Duodenal mucosa (tissue), 2 donors: ENCODE data around the gene SSH3.
A peak's percentile ranks its signal among the peaks of the same experiment; 100 is the strongest.

ENCODE experiments used
- H3K27ac ChIP-seq: one replicate; pipeline ENCODE4 v1.7.0; 2013; ENCODE audit warnings: low read depth, low read length
- H3K27me3 ChIP-seq, 2 donors: one replicate each; pipeline ENCODE4 v1.7.0; 2013; ENCODE audit warnings: low read length in 2 of 2, control low read depth in 1 of 2; ENCODE audit not compliant: insufficient read depth in 2 of 2, control insufficient read depth in 1 of 2
- H3K36me3 ChIP-seq, 2 donors: one replicate each; pipeline ENCODE4 v1.7.0; 2013; ENCODE audit warnings: low read length in 2 of 2, control low read depth in 1 of 2; ENCODE audit not compliant: insufficient read depth in 2 of 2, control insufficient read depth in 1 of 2
- H3K4me1 ChIP-seq, 2 donors: one replicate each; pipeline ENCODE4 v1.7.0; 2013; ENCODE audit warnings: low read length in 2 of 2, control low read depth in 1 of 2; ENCODE audit not compliant: insufficient read depth in 2 of 2, control insufficient read depth in 1 of 2
- H3K4me3 ChIP-seq, 2 donors: one replicate each; pipeline ENCODE4 v1.7.0; 2013; ENCODE audit warnings: low read length in 2 of 2, low read depth in 1 of 2
- H3K9ac ChIP-seq, 2 donors: one replicate each; pipeline ENCODE4 v1.7.0; 2013; ENCODE audit warnings: low read length in 2 of 2, low read depth in 1 of 2
- H3K9me3 ChIP-seq, 2 donors: one replicate each; pipeline ENCODE4 v1.7.0; 2013; ENCODE audit warnings: low read length in 2 of 2, control low read depth in 1 of 2; ENCODE audit not compliant: control insufficient read depth in 1 of 2

Gene SSH3

DNA sequence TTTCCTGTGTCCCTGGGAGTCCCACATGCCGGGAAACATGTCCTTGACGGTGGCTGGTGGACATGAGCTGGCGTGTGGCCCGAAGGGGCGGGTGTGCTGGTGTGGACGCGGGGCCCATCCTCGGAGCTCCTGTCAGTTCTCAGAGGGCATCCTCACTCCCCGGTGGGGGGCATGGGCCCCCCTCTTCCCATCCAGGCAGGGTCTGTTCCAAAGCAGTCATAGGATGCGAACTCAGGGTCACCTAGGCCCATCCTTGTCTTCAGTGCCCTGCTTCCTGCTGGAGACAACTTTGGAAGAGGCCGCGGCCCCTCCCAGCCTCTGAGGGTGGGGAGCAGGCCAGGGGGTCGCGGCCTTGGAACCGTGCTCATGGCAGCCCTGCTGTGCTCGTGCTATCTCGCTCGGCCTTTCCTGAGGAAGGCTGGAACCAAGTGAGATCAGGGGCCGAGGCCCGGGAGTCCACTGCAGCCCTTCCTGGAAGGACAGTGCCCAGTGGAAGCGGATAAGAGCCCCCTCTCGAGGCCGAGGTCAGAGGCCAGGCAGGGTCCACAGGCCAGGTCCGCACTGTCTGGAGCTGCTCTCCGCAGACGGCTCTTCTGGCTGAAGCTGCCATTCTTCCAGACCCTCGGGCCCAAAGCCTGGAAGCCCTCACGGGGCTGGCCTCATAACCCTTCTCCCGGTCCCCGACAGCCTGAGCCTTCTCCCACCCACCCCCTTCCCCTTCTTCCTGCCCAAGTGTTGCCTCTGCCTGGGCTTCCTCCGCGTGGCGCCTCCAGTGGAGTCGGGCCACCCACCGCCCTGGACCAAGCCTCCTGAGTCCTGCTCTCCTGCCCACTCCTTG is 28.3 kb upstream of the SSH3 start:
- H3K9ac ChIP-seq = no peak overlapping the region
- H3K4me1 ChIP-seq = peaks cover 73 to 94% of the 10 kb centered on the region in 2 donors
- H3K36me3 ChIP-seq = peaks cover 18 to 50% of the 10 kb centered on the region in 2 donors
- H3K9me3 ChIP-seq = no peaks in the 10 kb centered on the region
- no peak overlapping the region for H3K4me3 ChIP-seq
- no peak overlapping the region for H3K27ac ChIP-seq
- H3K27me3 ChIP-seq = no peaks in the 10 kb centered on the region

- H3K27ac ChIP-seq = peak overlapping the region; percentile 43
- H3K27me3 ChIP-seq = no peaks in the 10 kb centered on the region
- H3K4me1 ChIP-seq = peaks cover 65 to 86% of the 10 kb centered on the region in 2 donors
- H3K9me3 ChIP-seq = no peaks in the 10 kb centered on the region
- no peak overlapping the region for H3K9ac ChIP-seq
- no peak overlapping the region for H3K4me3 ChIP-seq
- H3K36me3 ChIP-seq = peaks cover 26 to 56% of the 10 kb centered on the region in 2 donors
These were observed 27.5 kb upstream of the SSH3 start for GRCh38 chr11:67275606-67276409.

DNA sequence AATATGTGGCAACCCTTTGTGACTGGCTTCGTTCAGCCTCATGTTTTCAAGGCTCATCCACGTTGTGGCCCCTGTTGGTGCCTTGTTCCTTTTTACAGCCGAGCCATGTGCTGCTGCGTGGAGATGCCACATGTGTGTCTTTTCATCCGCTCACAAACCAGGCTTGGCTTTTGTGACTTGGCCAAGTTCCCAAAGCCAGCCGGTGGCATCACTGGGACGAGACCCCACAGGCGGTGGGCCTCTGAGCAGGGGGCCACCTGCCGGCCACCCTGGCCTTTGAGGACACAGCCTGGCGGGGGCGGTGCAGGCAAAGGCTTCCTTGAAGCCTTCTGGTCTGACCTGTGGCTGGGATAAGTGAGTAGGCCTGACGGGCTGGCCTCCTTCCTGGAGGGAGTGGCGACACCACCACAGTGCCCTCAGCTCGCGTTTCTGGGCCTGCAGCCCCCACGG is 26.5 kb upstream of the SSH3 start:
- Histone ChIP-seq H3K36me3 (peaks cover 33 to 57% of the 10 kb centered on the region in 2 donors), H3K4me1 (peaks cover 55 to 76% of the 10 kb centered on the region in 2 donors), H3K9me3 (no peaks in the 10 kb centered on the region), H3K9ac (peak overlapping the region; percentile 44 to 59), H3K27me3 (no peaks in the 10 kb centered on the region), H3K4me3 (peak overlapping the region; percentile 63 to 64), H3K27ac (peak overlapping the region; percentile 87)

GRCh38 chr11:67277231-67277961 is 25.9 kb upstream of the SSH3 start:
- peak overlapping the region; percentile 87 for H3K27ac ChIP-seq
- peaks cover 34 to 57% of the 10 kb centered on the region in 2 donors for H3K36me3 ChIP-seq
- peak overlapping the region; percentile 63 to 64 for H3K4me3 ChIP-seq
- no peaks in the 10 kb centered on the region for H3K27me3 ChIP-seq
- peaks cover 49 to 70% of the 10 kb centered on the region in 2 donors for H3K4me1 ChIP-seq
- no peaks in the 10 kb centered on the region for H3K9me3 ChIP-seq
- H3K9ac ChIP-seq = peak overlapping the region; percentile 44 to 59

DNA sequence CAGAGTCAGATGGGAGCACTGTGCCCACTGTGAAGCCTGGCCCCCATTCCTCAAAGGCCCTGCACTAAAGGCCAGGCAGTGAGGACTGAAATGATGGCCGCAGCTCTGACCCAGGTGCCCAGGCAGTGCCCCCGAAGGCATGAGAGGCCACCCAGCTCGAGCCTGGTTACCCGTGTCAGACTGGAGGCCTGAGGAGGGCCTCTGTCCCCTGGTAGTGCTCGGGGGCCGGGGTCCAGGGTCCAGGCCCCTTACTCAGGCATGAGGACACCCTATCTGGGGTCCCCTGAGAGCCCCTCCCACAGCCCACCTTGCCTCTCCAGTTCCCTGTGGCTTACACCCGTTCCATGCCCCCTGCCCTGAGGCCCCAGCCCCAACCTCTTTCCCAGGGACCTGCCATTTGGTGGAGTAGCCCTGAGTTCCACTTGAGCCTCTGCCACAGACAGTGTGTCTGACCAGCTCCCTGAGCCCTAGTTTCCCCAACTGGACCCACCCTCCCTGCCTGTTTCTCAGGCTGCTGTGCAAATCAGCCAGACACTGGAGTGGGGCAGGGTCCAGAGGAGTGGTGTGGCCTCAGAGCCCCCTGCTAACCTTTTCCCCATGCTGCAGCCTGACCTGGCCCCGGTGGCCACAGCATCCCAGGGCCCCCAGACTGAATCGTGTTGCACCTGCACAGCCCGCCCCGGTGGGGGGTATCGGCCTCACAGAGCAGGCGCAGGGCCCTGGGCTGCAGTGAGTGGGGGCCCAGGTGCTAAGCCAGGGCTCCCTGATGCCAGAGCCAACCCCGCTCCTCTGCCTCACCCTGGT is 25.0 kb upstream of the SSH3 start:
- no peaks in the 10 kb centered on the region for H3K27me3 ChIP-seq
- H3K36me3 ChIP-seq = peaks cover 43 to 59% of the 10 kb centered on the region in 2 donors
- H3K9me3 ChIP-seq = no peaks in the 10 kb centered on the region
- peak overlapping the region; percentile 68 for H3K27ac ChIP-seq
- peaks cover 40 to 60% of the 10 kb centered on the region in 2 donors for H3K4me1 ChIP-seq
- H3K4me3 ChIP-seq = peak overlapping the region in 1 of 2 donors; percentile 64
- peak overlapping the region; percentile 44 to 59 for H3K9ac ChIP-seq

DNA sequence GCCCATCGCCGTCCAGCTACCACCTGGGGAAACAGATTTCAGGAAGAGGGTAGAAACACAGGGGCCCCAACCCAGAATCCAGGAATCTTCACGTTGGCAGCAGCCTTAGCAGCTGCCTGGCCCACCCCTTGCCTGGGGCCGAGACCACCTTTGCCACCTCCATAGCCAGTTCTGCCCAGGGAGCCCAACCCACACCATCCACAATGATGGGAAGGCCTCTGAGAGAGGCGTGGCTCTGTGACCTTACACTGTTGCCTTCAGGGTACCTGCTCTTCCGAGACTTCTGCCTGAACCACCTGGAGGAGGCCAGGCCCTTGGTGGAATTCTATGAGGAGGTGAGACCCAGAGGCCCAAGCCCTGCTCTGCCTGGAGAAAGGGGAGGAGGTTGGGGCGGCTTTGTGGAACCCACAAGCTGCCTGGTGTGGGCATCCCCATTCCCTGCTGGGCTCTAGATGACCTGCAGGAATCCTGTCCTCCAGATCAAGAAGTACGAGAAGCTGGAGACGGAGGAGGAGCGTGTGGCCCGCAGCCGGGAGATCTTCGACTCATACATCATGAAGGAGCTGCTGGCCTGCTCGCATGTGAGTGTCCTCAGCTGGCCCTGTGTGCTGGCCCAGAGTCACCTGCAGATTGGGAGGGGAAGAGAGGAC is 24.3 kb upstream of the SSH3 start:
- no peaks in the 10 kb centered on the region for H3K9me3 ChIP-seq
- H3K36me3 ChIP-seq = peaks cover 50 to 66% of the 10 kb centered on the region in 2 donors
- H3K27me3 ChIP-seq = no peaks in the 10 kb centered on the region
- H3K4me3 ChIP-seq = no peak overlapping the region
- H3K27ac ChIP-seq = peak overlapping the region; percentile 32
- peaks cover 38 to 53% of the 10 kb centered on the region in 2 donors for H3K4me1 ChIP-seq
- H3K9ac ChIP-seq = peak overlapping the region in 1 of 2 donors; percentile 44

DNA sequence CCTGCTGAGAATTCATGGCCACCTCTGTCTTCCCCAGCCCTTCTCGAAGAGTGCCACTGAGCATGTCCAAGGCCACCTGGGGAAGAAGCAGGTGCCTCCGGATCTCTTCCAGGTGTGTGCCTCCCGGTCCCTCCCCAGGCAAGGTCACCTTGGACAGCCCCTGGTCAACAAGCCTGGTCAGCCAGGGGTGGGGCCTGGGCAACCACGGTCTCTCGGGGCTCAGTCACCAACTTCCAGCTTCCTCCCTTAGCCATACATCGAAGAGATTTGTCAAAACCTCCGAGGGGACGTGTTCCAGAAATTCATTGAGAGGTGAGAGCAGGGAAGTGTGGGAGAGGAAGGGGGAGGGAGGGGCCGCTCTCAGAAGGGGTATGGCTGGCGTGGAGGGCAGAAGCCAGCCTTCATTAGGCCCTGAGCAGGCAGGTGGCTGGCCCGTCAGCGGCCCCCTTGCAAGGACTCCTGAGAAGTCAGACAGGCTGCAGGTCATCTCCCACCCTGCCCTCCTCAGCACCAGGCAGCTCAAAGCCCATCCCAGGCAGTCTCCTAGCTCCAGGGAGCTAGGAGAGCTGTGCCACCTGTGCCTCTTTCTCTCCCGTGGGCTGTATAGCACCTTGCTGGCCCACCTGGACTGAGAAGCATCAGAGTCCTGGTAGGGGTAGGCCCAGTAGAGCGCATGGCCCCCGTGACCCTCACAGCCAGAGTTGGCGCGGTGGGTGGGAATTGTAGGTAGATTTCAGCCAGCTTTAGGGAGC is 23.6 kb upstream of the SSH3 start:
- Histone ChIP-seq H3K27ac (no peak overlapping the region), H3K9ac (no peak overlapping the region), H3K36me3 (peaks cover 51 to 72% of the 10 kb centered on the region in 2 donors), H3K27me3 (no peaks in the 10 kb centered on the region), H3K9me3 (no peaks in the 10 kb centered on the region), H3K4me3 (no peak overlapping the region), H3K4me1 (peaks cover 35 to 46% of the 10 kb centered on the region in 2 donors)

- no peaks in the 10 kb centered on the region for H3K9me3 ChIP-seq
- no peak overlapping the region for H3K27ac ChIP-seq
- H3K36me3 ChIP-seq = peaks cover 53 to 77% of the 10 kb centered on the region in 2 donors
- H3K4me3 ChIP-seq = no peak overlapping the region
- no peak overlapping the region for H3K9ac ChIP-seq
- no peaks in the 10 kb centered on the region for H3K27me3 ChIP-seq
- peaks cover 32 to 43% of the 10 kb centered on the region in 2 donors for H3K4me1 ChIP-seq
These were observed 23.0 kb upstream of the SSH3 start for GRCh38 chr11:67280341-67280787.
